Measurements from ENCODE around the gene ABTB1.

Gene ABTB1

GRCh38 chr3:127688416-127689265 is 15.9 kb downstream of the ABTB1 start:
- no peak for TF ChIP-seq ZFX (IDR thresholded peaks at IDR 0.05; ENCODE audit: borderline replicate concordance)
- TF ChIP-seq, protein P1, sequence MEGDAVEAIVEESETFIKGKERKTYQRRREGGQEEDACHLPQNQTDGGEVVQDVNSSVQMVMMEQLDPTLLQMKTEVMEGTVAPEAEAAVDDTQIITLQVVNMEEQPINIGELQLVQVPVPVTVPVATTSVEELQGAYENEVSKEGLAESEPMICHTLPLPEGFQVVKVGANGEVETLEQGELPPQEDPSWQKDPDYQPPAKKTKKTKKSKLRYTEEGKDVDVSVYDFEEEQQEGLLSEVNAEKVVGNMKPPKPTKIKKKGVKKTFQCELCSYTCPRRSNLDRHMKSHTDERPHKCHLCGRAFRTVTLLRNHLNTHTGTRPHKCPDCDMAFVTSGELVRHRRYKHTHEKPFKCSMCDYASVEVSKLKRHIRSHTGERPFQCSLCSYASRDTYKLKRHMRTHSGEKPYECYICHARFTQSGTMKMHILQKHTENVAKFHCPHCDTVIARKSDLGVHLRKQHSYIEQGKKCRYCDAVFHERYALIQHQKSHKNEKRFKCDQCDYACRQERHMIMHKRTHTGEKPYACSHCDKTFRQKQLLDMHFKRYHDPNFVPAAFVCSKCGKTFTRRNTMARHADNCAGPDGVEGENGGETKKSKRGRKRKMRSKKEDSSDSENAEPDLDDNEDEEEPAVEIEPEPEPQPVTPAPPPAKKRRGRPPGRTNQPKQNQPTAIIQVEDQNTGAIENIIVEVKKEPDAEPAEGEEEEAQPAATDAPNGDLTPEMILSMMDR (IDR thresholded peaks at IDR 0.05), result no peak
- no peak overlapping the region for H3K27ac ChIP-seq

DNA sequence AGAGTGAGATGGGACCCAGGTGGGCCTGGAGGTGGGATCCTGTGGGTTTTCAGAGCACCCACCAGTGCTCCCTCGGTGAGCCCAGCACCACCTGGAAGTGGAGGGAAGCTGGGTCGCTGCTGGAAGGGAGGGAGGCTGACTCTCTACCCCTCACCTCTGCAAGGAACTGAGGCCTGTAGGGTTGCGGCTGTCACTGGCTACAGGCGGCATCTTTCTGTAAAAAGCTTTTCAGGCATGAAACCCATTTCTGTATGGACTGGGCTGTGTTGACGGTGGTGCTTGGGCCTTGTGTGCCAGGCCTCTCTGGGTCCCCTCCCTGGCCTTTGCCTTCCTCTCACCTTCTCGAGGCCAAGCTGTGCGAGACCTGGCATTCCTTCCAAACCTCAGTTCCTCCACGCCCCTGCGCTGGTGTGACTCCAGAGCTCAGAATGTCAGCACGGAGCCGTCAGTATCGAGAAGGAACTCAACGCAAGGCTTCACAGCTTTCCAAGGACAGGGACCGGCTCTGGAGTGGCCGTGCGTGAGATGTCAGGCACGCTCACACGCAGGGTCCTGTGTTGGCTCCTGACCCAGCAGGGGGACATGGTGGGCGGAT is 16.6 kb downstream of the ABTB1 start:
- no peak overlapping the region for H3K27ac ChIP-seq
- no peak for TF ChIP-seq ZFX (IDR thresholded peaks at IDR 0.05; ENCODE audit: borderline replicate concordance)

GRCh38 chr3:127690106-127690505 is 17.4 kb downstream of the ABTB1 start:
- no peak overlapping the region for H3K27ac ChIP-seq
- no peak for TF ChIP-seq ZFX (IDR thresholded peaks at IDR 0.05; ENCODE audit: borderline replicate concordance)
- TF ChIP-seq, protein P1 (IDR thresholded peaks at IDR 0.05), result no peak

DNA sequence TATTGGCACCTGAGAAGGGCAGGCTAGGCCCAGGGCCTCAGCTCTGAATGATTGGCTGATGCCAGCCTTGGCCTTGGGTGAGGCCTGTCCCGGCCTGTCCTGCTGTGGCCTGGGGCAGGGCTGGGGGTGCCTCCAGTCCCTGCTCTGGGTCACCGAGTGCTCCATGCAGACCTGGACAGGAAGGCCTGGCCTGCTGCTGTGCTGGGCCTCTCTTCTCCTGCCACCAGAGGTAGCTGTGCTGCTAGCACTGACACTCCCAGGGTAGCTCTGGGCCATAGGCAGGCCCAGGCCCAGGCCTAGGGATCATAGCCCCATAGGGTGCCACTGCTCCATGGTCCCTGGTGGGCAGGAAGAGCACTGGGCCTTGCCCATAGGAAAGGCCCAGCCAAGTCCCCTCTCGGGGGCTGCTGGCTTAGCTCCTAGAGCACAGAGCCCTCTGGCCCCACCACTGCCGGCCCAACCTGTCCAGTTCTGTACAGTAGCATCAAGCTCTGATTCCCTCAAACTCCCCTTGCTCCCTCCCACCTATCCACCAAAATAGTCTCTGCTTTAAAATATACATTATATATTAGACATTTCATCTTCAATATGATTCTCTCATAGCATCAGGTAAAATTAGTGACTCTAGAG is 18.2 kb downstream of the ABTB1 start:
- TF ChIP-seq, protein P1 (IDR thresholded peaks at IDR 0.05), result peak; percentile 42
- no peak for TF ChIP-seq ZFX (IDR thresholded peaks at IDR 0.05; ENCODE audit: borderline replicate concordance)
- H3K27ac ChIP-seq, result no peak overlapping the region

DNA sequence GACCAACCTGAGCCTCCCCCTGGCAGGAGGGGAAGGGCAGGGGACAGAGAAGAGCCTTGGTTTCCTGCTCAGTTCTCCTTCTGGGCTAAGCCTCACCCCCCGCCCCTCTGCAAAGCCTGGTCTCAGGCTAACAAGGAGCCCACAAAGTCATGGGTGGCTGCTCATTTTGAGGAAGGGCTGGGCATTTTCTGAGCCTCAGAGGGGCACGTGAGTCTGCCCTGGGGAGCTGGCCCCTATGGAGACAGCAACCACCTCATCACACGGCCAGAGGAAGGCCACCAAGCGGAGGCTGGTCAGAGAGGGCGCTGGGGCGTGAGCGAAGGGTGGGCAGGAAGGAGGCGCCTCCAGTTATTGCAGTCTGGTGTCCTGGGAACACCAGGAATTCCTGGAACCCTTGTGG is 18.7 kb downstream of the ABTB1 start:
- no peak overlapping the region for H3K27ac ChIP-seq

DNA sequence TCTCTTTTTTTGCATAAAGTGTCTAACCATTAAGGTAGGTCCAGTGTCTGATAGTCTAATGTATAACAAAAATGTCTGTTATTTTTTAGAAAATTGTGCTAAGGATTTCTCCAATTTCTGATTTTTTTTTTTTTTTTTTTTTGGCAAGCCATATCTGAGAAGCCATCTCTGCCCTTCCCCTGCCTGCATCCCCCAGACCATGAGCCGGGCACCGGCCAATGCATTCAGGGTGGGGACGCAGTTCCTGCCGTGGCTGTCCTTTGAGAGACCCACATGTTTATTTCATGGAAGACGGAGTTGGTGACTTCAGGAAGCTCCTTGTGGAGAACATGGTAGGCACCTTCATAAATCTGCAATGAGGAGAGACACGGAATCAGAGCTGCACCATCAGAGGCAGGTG is 19.2 kb downstream of the ABTB1 start:
- TF ChIP-seq, protein P1 (IDR thresholded peaks at IDR 0.05), result no peak
- no peak for TF ChIP-seq ZFX (IDR thresholded peaks at IDR 0.05; ENCODE audit: borderline replicate concordance)
- no peak overlapping the region for H3K27ac ChIP-seq

More for the DNA sequence above, 18.7 kb downstream of the ABTB1 start:
- TF ChIP-seq, protein P1 (IDR thresholded peaks at IDR 0.05), result no peak
- no peak for TF ChIP-seq ZFX (IDR thresholded peaks at IDR 0.05; ENCODE audit: borderline replicate concordance)

DNA sequence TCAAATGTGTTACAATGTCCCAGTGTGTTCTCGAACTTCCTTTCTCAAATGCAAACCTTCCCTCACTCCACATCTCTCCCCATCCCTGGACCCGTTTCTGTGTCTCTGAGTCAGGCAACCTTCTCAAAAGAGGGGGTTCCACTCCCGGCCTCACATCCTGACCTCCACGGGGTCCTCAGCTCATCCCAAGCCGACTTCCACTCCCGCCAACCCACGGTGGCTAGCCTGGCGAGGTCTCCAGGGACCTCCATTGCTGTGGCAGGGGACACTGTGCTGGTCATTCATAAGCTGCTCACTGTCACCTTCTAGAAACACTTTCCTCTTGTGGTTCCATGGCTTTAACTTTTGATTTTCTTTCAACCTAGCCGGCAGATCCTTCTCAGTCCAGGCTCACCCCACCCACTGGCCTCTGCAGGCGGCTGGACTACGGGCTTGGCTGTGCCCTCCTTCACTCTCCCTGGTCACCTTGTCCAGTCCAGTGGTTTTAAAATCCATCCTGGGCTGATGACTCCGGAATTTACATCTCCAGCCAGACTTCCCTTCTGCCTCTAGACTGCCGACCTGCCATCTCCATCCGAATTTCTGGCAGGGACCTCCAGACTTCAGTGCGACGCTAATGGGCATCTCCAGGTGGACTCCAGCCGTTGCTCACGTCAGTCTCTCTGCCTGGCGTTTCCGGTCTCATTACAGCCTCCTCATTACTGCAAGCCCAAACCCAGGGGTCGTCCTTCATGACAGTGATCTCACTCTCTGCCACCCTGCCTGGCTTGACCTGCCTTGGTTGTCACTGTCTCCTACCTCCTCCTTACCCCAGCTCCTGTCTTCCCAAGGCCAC is 20.0 kb downstream of the ABTB1 start:
- no peak overlapping the region for H3K27ac ChIP-seq
- no peak for TF ChIP-seq ZFX (IDR thresholded peaks at IDR 0.05; ENCODE audit: borderline replicate concordance)
- TF ChIP-seq, protein P1 (IDR thresholded peaks at IDR 0.05), result no peak
